Measurements from ENCODE around the gene HEXB.

Gene HEXB

GRCh38 chr5:74684900-74685851 lies at the start of gene HEXB:
Gene HEXB (plus strand): TSS chr5:74685233. CDS start chr5:74685261, 28 bp downstream.
- DNase-seq = peak; percentile 86

DNA sequence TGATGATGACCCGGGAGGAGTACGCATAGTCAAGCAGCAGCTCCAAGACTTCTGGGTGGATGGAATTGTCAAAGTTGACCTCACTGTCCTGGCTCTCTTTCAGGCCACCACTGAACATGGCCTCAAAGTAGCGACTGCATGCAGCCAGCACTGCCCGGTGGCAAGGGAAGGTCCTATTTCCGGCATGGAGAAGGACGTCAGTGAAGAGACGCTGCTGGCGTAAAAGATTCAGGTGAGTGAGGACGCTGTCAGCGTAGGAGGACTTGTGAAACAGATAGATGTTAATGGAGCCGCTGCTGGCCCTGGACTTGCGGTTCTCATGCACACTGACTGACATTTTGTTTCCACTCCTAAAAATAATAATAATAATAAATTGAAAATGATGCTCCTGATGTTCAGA lies 48.9 kb upstream of the HEXB start:
- DNase-seq = no peak

DNA sequence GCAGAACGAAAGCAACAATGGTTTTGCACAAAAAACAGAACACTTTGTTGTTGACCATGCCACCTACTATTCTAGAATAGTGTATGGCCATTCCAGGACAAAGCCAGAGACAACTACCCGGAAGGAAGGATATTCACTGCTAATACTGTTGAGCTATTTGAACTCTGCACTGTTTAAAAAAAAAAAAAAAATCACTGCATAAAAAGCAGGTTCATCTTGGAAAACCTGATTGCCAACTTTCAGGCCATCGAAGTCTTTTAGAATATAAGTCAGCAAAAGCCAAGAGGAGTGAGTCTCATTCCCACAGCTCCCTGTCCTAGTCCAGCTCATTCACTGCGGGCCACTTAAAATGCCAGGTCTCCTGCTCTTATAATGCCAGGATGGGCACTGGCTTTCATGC lies 48.5 kb upstream of the HEXB start:
- DNase-seq = no peak

DNA sequence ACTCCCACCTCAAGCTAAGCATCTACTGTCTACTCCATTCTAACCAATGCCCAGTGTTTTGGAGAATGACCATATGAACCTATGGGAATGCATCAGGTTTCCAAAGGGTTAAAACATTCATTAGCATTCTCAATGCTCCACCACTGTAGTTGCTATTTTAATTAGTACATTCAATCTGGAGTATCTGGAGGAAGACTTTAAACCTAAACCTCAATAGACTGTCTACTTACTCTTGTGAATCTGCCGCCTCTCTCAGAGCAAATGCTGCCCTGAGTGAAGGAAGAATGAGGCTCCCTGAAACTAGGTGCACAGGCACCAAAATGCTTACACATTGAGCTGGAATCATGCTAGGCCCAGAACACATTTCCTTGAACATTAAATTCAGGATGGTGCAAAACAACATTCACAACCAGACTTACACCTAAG lies 46.5 kb upstream of the HEXB start:
- DNase-seq = no peak

- no peak for DNase-seq
Observed at GRCh38 chr5:74638970-74639806, 45.8 kb upstream of the HEXB start.

- peak; percentile 50 for DNase-seq
Observed at GRCh38 chr5:74639807-74640449, 45.1 kb upstream of the HEXB start.

- peak; percentile 80 for DNase-seq
Observed at GRCh38 chr5:74640450-74640953, 44.5 kb upstream of the HEXB start, which contains the start of gene ENC1. Gene ENC1 (minus strand): TSS chr5:74640728. CDS start chr5:74636485, 4,243 bp downstream.

GRCh38 chr5:74640954-74641734 lies 43.9 kb upstream of the HEXB start:
- peak; percentile 41 for DNase-seq

GRCh38 chr5:74641735-74642542 lies 43.1 kb upstream of the HEXB start:
- DNase-seq = peak; percentile 21

GRCh38 chr5:74642543-74642863 lies 42.5 kb upstream of the HEXB start:
- no peak for DNase-seq

GRCh38 chr5:74643111-74643562 lies 41.9 kb upstream of the HEXB start:
- no peak for DNase-seq

GRCh38 chr5:74647096-74647495 lies 37.9 kb upstream of the HEXB start:
- no peak for DNase-seq

- peak; percentile 10 for DNase-seq
Observed at GRCh38 chr5:74648835-74649293, 36.2 kb upstream of the HEXB start.

GRCh38 chr5:74649421-74649973 lies 35.5 kb upstream of the HEXB start:
- no peak for DNase-seq

- no peak for DNase-seq
Observed at GRCh38 chr5:74651710-74652109, 33.3 kb upstream of the HEXB start.

GRCh38 chr5:74652576-74652975 lies 32.5 kb upstream of the HEXB start:
- DNase-seq = no peak

DNA sequence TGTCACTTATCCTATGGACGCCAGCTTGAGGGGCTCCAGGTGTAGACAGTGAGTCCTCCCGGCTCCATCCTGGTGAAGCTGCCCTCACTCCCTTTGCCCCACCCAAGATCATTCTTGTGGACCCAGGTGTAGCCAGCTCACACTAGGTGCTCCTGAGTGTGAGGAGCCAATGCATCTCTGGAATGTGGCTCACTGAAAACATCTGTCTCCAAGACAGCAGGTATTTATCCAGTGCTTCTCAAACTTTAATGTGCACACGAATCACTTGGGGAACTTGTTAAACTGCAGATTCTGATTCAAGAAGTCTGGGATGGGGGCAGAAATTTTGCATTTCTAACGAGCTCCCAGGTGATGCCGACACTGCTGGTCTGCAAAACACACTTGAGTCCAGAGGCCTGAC lies 31.0 kb upstream of the HEXB start:
- no peak for DNase-seq

GRCh38 chr5:74655206-74655605 lies 29.8 kb upstream of the HEXB start:
- DNase-seq = no peak

GRCh38 chr5:74655716-74656115 lies 29.3 kb upstream of the HEXB start:
- no peak for DNase-seq

- DNase-seq = no peak
Observed at GRCh38 chr5:74657165-74657564, 27.9 kb upstream of the HEXB start.

DNA sequence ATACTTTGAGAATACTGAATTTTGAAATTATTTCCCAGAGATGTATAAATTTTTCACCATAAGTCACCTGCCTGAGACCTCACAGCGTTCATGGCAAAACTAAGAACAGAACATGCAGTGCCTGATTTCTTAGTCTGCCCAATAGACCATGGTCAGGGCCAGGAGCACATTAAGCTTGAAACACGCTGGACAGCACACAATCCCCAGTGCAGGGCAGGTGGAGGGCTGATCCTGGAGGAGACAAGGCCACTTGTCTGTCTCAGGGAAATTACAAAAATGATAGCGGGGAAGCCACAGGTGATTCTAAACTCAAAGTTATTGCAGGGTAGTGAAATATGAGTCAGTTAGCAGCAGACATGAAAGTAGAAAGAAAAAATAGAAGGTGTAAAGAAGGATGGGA lies 25.9 kb upstream of the HEXB start:
- no peak for DNase-seq

All from activated naive CD4-positive, alpha-beta T cell treated with Interleukin-2 at 50 U/mL for 16 hours (primary cell).